SKM-1 treated with dmso at 0.1 percent for 144 hours (cell line): Measurements from ENCODE around the gene PKP2.
A peak's percentile ranks its signal among the peaks of the same experiment; 100 is the strongest.

ENCODE experiments used
- DNase-seq: peaks from one replicate; lab custom pipeline; 2025; ENCODE audit not compliant: unreplicated experiment; lab: John Stamatoyannopoulos, UW

The PKP2 gene

DNA sequence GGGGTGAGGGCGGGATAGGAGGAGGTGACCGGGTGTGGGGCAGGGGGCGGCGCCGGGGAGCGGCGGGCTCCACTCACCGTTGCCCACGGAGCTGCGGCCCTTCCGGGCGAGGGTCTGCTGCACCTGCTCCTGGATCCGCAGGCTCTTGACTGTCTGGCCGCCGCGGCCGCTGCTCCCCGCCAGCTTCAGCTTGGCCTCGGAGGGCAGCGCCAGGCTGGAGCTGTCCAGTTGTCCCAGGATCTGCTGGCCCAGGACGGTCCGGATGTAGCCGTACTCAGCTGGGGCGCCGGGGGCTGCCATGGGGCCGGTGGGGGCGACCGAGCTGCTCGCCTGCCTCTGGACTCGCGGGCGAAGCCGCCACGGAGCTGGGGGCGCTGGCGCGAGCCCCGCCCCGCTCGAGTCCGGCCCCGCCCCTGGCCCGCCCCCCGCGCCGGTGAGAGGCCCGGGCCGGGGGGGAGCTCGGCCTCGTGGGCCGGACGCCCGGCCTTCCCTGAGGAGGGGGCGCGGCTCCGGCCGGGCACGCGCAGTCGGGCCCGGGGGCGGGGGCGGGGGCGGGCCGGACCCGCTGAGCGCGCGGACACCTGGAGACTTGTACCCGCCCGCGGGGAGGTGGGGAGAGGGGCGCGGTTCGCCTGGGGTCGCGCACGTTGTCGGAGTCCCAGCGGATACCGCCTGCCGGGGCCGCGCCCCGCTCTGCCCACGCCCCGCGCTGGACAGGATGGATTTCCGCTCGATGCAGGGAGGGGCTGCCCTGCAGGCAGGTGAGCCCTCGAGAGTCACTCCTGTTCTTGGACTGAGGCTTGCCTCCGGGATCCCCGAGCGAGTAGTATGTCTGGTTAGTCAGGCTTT, at the start of gene PKP2:
Gene PKP2 (minus strand): TSS at position 346 of the 849 bp plus-strand sequence. CDS start 46 bp downstream, at position 300.
- DNase-seq, result no peak

DNA sequence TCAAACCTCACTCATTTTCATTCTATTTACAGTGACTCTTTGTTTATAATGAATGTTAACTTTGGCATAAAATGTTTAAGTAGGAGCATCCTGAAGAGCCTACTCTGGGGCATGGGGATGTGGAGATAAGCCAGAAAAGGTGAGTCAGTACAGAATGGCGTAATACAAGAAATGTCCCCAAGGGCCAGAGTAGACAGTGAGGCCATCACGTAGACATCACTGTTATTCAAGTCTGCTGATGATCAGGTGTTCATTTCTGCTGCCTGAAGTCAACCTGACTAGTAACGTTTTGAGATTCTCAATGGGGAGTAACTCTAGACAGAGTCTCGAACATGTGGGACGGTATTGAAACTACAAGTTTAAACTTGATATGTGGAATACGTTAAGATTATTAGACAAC, 47.6 kb upstream of the PKP2 start:
- no peak for DNase-seq

- no peak for DNase-seq
Observed at GRCh38 chr12:32939801-32940200, 43.2 kb upstream of the PKP2 start.

- DNase-seq, result no peak
Observed at GRCh38 chr12:32926963-32927362, 30.4 kb upstream of the PKP2 start.

GRCh38 chr12:32926356-32926755, 29.8 kb upstream of the PKP2 start:
- DNase-seq, result no peak

- no peak for DNase-seq
Observed at GRCh38 chr12:32922546-32923297, 26.1 kb upstream of the PKP2 start.

- DNase-seq, result no peak
Observed at GRCh38 chr12:32921397-32921796, 24.8 kb upstream of the PKP2 start.

GRCh38 chr12:32920506-32921085, 24.0 kb upstream of the PKP2 start:
- DNase-seq, result no peak

DNA sequence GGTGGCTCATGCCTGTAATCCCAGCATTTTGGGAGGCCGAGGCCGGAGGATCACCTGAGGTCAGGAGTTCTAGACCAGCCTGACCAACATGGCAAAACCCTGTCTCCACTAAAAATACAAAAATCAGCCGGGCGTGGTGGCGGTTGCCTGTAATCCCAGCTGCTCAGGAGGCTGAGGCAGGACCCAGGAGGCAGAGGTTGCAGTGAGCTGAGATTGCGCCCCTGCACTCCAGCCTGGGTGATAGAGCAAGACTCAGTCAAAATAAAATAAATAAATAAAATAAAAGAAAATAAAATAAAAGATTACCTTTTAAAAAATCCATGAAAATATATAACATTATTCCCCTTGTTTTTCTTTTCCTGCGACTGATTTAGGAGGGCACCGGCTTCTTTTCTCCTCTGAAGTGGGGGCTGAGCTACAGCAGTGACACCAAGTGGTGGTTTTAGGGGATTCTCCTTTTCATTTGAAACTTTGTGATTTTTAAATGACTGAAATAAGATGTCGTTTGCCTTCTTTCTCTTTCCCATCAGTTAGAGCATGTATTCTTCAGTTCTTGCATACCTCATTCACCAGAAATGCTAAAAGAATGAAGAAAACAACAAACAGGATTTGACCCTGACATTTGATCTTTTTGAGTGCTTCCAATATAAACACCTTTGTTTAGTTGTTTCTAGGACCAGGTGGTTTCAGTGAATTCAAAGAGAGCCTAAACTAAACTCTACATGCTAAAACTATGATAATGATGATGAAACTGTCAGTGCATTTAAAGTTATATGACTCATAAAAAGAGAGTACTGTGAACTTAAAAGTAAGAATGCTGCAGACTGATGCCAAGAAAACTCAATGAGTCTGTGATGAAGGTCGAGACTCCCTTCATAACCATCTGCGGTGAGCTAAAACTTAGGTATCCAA, 22.6 kb upstream of the PKP2 start:
- DNase-seq, result no peak

DNA sequence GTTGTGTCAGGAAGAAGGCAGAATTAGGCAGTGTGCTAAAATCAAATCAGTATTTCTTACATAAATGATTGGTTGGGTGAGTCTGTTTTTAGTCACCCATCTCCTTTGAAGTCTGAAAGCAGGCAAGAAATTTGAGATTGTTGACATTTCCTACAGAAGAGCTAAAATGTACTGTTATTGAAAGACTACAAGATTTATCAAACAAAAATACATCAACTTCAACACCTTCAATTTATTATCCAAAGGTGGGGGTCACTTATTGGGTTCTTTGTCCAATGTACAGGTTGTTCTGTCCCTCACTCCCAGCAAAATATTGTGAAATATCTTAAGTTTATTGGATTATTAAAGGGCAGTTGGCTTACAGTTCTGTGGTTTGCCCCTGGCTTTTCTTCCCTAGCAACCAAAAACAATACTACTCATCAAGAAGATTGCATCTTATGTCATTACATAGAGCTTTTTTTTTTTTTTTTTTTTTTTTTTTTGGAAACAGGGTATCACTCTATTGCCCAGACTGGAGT, 20.6 kb upstream of the PKP2 start:
- DNase-seq, result no peak

GRCh38 chr12:32907898-32908476, 11.4 kb upstream of the PKP2 start:
- DNase-seq, result no peak

- DNase-seq, result no peak
Observed at GRCh38 chr12:32907166-32907565, 10.6 kb upstream of the PKP2 start.

- peak; percentile 16 for DNase-seq
Observed at GRCh38 chr12:32906399-32907165, 10.0 kb upstream of the PKP2 start.

DNA sequence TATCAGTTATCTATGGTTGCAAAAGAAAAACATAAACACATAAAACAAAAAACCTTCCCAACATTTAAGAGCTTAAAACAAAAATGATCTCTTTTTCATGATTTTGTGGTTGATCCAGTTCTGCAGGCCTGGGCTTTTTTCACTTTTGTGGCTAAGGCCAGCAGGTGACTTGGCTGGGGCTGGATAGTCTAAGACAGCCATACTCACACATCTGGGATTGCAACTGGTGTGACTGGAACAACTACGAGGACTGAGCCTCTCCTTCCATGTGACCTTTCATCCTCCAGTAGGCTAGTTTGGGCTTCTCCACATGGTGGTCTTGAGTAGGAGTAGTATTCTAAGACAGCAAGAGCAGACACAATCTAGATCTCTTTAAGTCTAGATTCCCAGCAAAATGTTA, 7.2 kb upstream of the PKP2 start:
- DNase-seq, result no peak

DNA sequence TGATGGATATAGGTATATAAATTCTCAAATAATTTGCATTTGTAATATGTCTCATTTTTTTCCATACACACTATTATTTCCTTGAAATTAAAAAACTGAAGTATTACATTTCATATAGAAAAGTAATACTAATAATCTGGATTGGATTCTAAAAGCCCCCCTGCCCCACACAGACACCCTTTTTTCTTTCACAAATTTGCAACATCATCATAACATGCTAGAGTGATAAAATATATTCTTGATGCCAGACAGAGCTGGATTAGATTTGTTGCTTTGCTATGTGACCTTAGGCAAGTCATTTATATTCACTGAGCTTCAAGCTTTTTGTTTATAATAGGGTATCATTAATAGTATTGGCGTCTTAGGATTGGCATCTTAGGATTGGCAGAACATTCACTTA, 6.7 kb upstream of the PKP2 start:
- no peak for DNase-seq

- no peak for DNase-seq
Observed at GRCh38 chr12:32902287-32902997, 5.9 kb upstream of the PKP2 start.

DNA sequence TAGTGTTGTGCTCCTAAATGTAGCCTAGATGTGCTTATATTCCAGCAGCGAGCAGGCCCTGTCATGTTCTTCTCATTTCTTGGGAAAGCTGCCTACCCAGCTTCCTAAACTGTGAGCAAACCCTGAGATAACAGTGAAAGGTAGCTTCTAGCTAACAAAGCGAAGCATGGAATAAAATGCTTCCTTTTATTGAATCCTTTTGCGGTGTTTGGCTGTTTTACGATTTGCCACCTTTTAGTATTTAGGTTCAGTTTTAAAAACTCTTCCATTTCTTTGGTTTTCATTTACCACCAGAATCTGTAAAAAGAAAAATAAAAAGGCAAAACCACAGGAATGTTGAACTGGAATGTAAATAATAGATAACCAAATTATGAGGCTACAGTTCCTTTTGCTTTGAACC, 5.0 kb upstream of the PKP2 start:
- DNase-seq, result no peak

DNA sequence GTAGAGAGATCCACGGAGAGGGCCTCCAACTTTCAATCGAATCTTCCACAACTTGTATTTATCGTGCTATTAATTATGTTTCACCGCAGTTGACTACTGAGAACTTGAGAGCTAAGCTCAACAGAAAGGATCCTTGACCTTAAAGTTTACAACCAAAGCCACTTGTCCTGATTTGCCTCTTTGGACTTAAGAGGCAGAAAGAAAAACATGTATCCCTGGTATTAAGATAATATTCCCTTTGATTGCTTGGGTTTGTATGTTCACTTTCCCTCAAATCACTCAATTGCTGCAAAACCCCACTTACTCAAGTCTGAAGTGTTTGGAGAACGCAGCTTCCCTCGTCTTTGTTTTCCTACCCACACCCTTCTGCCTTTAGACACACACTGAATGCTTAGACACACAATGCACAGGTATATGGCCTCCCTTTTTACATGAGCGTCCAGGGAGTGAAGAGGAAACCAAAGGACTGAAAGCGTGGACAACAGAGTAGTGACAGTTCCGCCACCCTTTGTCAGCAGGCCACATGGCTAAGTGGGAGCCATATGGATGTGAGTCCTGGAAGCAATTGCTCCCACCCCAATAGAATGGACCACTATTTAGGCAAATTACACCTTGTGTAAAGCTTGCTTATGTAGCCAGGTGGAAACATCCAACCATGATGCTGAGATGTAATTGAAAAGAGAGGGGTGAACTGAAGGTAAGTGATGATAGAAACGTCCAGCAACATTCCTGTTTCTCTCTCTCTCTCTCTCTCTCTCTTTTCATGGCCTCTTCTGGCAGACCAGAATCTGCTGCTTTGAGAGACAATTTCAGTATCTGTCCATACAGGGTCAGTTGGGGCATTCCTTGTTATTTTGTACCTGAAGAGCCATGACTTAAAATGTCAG, 1.4 kb upstream of the PKP2 start:
- no peak for DNase-seq
